OCI-LY7 (cell line): Measurements from ENCODE around the gene TPST1.

Experiments
- EZH2phosphoT487 ChIP-seq: fragments of 200-600 bp; sonication (generic); IDR thresholded peaks from 2 replicates; pipeline ENCODE4 v1.6.1; 2018; ENCODE audit warnings: low read depth, borderline replicate concordance, mild to moderate bottlenecking, mixed run types, antibody characterized with exemption, low read length, moderate library complexity, mixed read lengths
- TF ChIP-seq, protein P1 (sequence below): fragments of 200-600 bp; sonication (generic); conservative IDR thresholded peaks from 2 replicates; pipeline ENCODE4 v1.5.1; 2014; ENCODE audit warnings: mild to moderate bottlenecking, antibody characterized with exemption, low read length, moderate library complexity, mixed read lengths

DNA sequence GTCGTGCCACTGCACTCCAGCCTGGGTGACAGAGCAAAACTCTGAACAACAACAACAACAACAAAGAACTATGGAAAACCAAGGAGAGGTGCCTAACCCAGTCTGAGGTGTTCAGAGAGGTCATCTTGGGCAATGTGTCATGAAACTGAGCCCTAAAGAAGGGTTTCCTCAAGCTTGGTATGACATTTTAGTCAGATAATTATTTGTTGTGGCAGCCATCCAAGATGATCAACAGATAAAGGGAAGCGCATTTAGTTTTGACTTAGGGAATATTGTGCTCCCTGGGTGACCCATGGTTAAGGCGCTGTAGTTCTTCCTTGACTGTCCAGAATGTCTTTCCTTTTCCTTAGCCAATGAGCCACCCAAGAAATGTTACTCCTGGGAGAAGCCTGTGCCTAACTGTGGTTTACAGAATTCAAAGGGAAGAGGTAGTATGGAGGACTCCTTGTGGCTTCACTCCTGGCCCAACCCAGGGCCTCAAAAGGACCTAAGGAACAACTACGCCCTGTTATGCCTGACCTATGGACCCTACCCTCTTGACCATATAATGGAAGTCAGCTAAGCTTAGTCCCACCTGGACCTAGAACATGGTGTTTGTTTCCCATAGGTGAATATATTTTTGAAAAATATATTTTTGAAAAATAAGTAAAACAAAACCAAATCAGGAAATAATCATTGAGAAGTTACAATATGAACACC, 42.4 kb downstream of the TPST1 start:
- TF ChIP-seq, protein P1, sequence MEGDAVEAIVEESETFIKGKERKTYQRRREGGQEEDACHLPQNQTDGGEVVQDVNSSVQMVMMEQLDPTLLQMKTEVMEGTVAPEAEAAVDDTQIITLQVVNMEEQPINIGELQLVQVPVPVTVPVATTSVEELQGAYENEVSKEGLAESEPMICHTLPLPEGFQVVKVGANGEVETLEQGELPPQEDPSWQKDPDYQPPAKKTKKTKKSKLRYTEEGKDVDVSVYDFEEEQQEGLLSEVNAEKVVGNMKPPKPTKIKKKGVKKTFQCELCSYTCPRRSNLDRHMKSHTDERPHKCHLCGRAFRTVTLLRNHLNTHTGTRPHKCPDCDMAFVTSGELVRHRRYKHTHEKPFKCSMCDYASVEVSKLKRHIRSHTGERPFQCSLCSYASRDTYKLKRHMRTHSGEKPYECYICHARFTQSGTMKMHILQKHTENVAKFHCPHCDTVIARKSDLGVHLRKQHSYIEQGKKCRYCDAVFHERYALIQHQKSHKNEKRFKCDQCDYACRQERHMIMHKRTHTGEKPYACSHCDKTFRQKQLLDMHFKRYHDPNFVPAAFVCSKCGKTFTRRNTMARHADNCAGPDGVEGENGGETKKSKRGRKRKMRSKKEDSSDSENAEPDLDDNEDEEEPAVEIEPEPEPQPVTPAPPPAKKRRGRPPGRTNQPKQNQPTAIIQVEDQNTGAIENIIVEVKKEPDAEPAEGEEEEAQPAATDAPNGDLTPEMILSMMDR: no peak
- no peak for TF ChIP-seq EZH2phosphoT487
